PC-3 (cell line): Measurements from ENCODE around the gene SDCBP2.

ENCODE experiments used
- EZH2 ChIP-seq: fragments of 300-600 bp; sonication (generic); IDR thresholded peaks from one replicate; pipeline ENCODE4 v1.6.1; 2017; ENCODE audit warnings: antibody characterized with exemption, mild to moderate bottlenecking, low read length; ENCODE audit not compliant: unreplicated experiment
- TF ChIP-seq, protein P1 (sequence below): fragments of 300-600 bp; sonication (generic); conservative IDR thresholded peaks from 2 replicates; pipeline ENCODE4 v1.5.1; 2017; ENCODE audit warnings: antibody characterized with exemption, low read depth, mild to moderate bottlenecking, low read length

DNA sequence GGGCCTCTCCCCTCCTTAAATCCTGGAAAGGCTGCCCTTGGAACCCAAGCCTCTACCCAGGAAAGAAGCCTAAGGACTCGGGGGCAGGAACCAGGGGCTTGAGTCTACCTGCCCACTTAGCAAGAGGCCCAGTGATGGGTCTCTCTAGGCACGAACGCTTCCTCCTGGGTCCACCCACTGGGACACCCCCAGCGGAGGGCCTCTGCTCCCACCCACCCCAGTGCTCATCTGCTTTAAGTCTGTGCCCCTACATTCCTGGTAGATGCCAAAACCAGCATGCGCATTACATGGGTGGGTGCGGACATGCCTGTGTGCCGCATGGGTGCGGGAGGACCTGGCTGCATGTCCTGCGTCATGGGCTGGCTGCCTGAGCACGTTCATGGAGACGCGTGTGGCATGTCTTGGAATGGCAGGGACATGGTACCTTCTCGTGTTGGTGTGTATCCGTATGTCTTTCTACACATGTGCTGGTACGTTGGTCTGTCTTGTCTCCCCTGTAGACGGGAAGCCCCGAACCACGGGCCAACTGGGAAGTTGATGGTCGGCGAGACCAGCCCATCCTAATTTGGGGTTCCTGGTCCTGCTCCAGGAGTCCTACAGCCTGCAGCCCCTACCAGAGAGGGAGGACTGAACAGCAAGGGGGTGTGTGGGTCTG, 33.5 kb downstream of the SDCBP2 start:
- TF ChIP-seq, protein P1, sequence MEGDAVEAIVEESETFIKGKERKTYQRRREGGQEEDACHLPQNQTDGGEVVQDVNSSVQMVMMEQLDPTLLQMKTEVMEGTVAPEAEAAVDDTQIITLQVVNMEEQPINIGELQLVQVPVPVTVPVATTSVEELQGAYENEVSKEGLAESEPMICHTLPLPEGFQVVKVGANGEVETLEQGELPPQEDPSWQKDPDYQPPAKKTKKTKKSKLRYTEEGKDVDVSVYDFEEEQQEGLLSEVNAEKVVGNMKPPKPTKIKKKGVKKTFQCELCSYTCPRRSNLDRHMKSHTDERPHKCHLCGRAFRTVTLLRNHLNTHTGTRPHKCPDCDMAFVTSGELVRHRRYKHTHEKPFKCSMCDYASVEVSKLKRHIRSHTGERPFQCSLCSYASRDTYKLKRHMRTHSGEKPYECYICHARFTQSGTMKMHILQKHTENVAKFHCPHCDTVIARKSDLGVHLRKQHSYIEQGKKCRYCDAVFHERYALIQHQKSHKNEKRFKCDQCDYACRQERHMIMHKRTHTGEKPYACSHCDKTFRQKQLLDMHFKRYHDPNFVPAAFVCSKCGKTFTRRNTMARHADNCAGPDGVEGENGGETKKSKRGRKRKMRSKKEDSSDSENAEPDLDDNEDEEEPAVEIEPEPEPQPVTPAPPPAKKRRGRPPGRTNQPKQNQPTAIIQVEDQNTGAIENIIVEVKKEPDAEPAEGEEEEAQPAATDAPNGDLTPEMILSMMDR = no peak
- TF ChIP-seq EZH2 = no peak
